HEK293T (cell line): ENCODE data around the gene MACROD1.

Source experiments
- ARNT ChIP-seq: fragments of 450-650 bp; IDR thresholded peaks from 2 replicates; pipeline ENCODE4 v1.6.1; 2017; ENCODE audit warnings: mild to moderate bottlenecking
- BHLHE40 ChIP-seq: fragments of 450-650 bp; IDR thresholded peaks from 2 replicates; pipeline ENCODE4 v1.6.1; 2016; ENCODE audit warnings: mild to moderate bottlenecking, moderate library complexity, borderline replicate concordance
- CTBP1 ChIP-seq: fragments of 450-650 bp; IDR thresholded peaks from 2 replicates; pipeline ENCODE4 v1.6.1; 2016; ENCODE audit warnings: borderline replicate concordance
- ELF4 ChIP-seq: fragments of 450-650 bp; IDR thresholded peaks from 2 replicates; pipeline ENCODE4 v1.6.1; 2017; ENCODE audit warnings: antibody characterized with exemption
- FOXM1 ChIP-seq: fragments of 450-650 bp; IDR thresholded peaks from 2 replicates; pipeline ENCODE4 v1.6.1; 2017; ENCODE audit warnings: mild to moderate bottlenecking, borderline replicate concordance
- HDGF ChIP-seq: fragments of 450-650 bp; IDR thresholded peaks from 2 replicates; pipeline ENCODE4 v1.6.1; 2017; ENCODE audit warnings: antibody characterized with exemption, borderline replicate concordance
- L3MBTL2 ChIP-seq: fragments of 450-650 bp; conservative IDR thresholded peaks from 2 replicates; pipeline ENCODE4 v1.6.1; 2016; ENCODE audit warnings: mild to moderate bottlenecking
- LEF1 ChIP-seq: fragments of 450-650 bp; IDR thresholded peaks from 2 replicates; pipeline ENCODE4 v1.6.1; 2017; ENCODE audit warnings: mild to moderate bottlenecking, borderline replicate concordance
- SP1 ChIP-seq: fragments of 450-650 bp; IDR thresholded peaks from 2 replicates; pipeline ENCODE4 v1.6.1; 2017
- SUZ12 ChIP-seq: fragments of 450-650 bp; IDR thresholded peaks from 2 replicates; pipeline ENCODE4 v1.6.1; 2016; ENCODE audit warnings: mild to moderate bottlenecking

- no peak for TF ChIP-seq ELF4
- no peak for TF ChIP-seq ARNT
- TF ChIP-seq FOXM1: no peak
- no peak for TF ChIP-seq CTBP1
- no peak for TF ChIP-seq BHLHE40
- TF ChIP-seq LEF1: no peak
- no peak for TF ChIP-seq HDGF
- no peak for TF ChIP-seq L3MBTL2
- no peak for TF ChIP-seq SUZ12
- TF ChIP-seq SP1: no peak
Observed at GRCh38 chr11:64100782-64101353, 65.0 kb downstream of the MACROD1 start.
